HepG2 (cell line): ENCODE results near the gene AOX1. TPM values are rescaled to one million over a fixed set of nuclear protein-coding genes. Genes with fewer than 3 reads are reported as not detected.

ENCODE experiments used
- ATF1 ChIP-seq: IDR thresholded peaks from 2 replicates; pipeline ENCODE4 v1.6.1; 2016; ENCODE audit warnings: mild to moderate bottlenecking, control low read depth
- CHD4 ChIP-seq: fragments of 200-600 bp; sonication (generic); IDR thresholded peaks from 2 replicates; pipeline ENCODE4 v1.7.0; 2017; ENCODE audit warnings: mild to moderate bottlenecking, low read length, borderline replicate concordance
- FOSL1 ChIP-seq: sonication (generic); formaldehyde crosslinking; IDR thresholded peaks from 2 replicates; pipeline ENCODE4 v1.9.0; 2021; ENCODE audit warnings: missing genetic modification reagents, borderline replicate concordance
- GATA4 ChIP-seq: sonication (generic); IDR thresholded peaks from 2 replicates; pipeline ENCODE4 v1.6.1; 2016; ENCODE audit warnings: antibody characterized with exemption, low read depth, borderline replicate concordance
- KLF9 ChIP-seq: IDR thresholded peaks from 2 replicates; pipeline ENCODE4 v1.6.1; 2016; ENCODE audit warnings: low read depth
- NCOR1 ChIP-seq: fragments of 200-600 bp; sonication (generic); IDR thresholded peaks from 2 replicates; pipeline ENCODE4 v1.7.0; 2017; ENCODE audit warnings: antibody characterized with exemption, low read length, borderline replicate concordance
- NFATC3 ChIP-seq: sonication (generic); formaldehyde crosslinking; IDR thresholded peaks from 2 replicates; pipeline ENCODE4 v1.5.1; 2020; ENCODE audit warnings: mild to moderate bottlenecking, missing genetic modification reagents
- PRMT3 ChIP-seq: sonication (generic); formaldehyde crosslinking; IDR thresholded peaks from 2 replicates; pipeline ENCODE4 v1.8.1; 2022; ENCODE audit warnings: low read depth, mild to moderate bottlenecking, moderate library complexity, missing genetic modification reagents, borderline replicate concordance
- PRPF4 ChIP-seq: fragments of 200-400 bp; formaldehyde crosslinking; IDR thresholded peaks from 2 replicates; pipeline ENCODE4 v1.6.1; 2016; ENCODE audit warnings: low read length, low read depth; ENCODE audit not compliant: poor library complexity, severe bottlenecking
- REL ChIP-seq: sonication (generic); formaldehyde crosslinking; conservative IDR thresholded peaks from 2 replicates; pipeline ENCODE4 v1.8.0; 2022; ENCODE audit warnings: mild to moderate bottlenecking, missing genetic modification reagents, moderate library complexity
- RFXANK ChIP-seq: IDR thresholded peaks from 2 replicates; pipeline ENCODE4 v1.6.1; 2016
- RORA ChIP-seq: sonication (generic); formaldehyde crosslinking; IDR thresholded peaks from 2 replicates; pipeline ENCODE4 v1.5.0; 2020; ENCODE audit warnings: mild to moderate bottlenecking, missing genetic modification reagents, moderate library complexity
- SAP130 ChIP-seq: IDR thresholded peaks from 2 replicates; pipeline ENCODE4 v1.6.1; 2016; ENCODE audit warnings: low read depth
- SNRNP70 ChIP-seq: fragments of 200-400 bp; formaldehyde crosslinking; IDR thresholded peaks from 2 replicates; pipeline ENCODE4 v1.6.1; 2017; ENCODE audit warnings: mild to moderate bottlenecking, low read depth, low read length, moderate library complexity
- SRF ChIP-seq: IDR thresholded peaks from 2 replicates; pipeline ENCODE4 v1.6.1; 2011; ENCODE audit warnings: mild to moderate bottlenecking, low read depth, low read length, moderate library complexity
- TCF12 ChIP-seq, 2 experiments: fragments of 450-650 bp in 1 of 2; sonication (generic) in 1 of 2; formaldehyde crosslinking in 1 of 2; IDR thresholded peaks; 2 replicates each; pipeline versions ENCODE4 v1.6.1 to v1.8.0; 2017 to 2022; ENCODE audit warnings: antibody characterized with exemption in 1 of 2, mild to moderate bottlenecking in 1 of 2, missing genetic modification reagents in 1 of 2, moderate library complexity in 1 of 2
- TEAD3 ChIP-seq: optimal IDR thresholded peaks from 2 replicates; pipeline ENCODE3; 2016; ENCODE audit warnings: borderline replicate concordance
- TRIM22 ChIP-seq: fragments of 450-650 bp; IDR thresholded peaks from 2 replicates; pipeline ENCODE4 v1.6.1; 2017
- YY1 ChIP-seq: IDR thresholded peaks from 2 replicates; pipeline ENCODE4 v1.6.1; 2011; ENCODE audit warnings: low read length, low read depth, moderate library complexity, mild to moderate bottlenecking; ENCODE audit not compliant: insufficient read depth, insufficient replicate concordance
- ZNF382 ChIP-seq: sonication (generic); formaldehyde crosslinking; IDR thresholded peaks from 2 replicates; pipeline ENCODE4 v1.5.0; 2020; ENCODE audit warnings: missing genetic modification reagents, mild to moderate bottlenecking, borderline replicate concordance
- ZNF446 ChIP-seq: sonication (generic); formaldehyde crosslinking; IDR thresholded peaks from 2 replicates; pipeline ENCODE4 v1.5.0; 2020; ENCODE audit warnings: mild to moderate bottlenecking, missing genetic modification reagents
- ZNF468 ChIP-seq: sonication (generic); formaldehyde crosslinking; IDR thresholded peaks from 2 replicates; pipeline ENCODE4 v1.8.0; 2022; ENCODE audit warnings: mild to moderate bottlenecking, moderate library complexity, missing genetic modification reagents
- ZNF614 ChIP-seq: IDR thresholded peaks from 2 replicates; pipeline ENCODE4 v1.6.1; 2018; ENCODE audit warnings: missing biosample characterization, missing genetic modification reagents, inconsistent platforms, borderline replicate concordance
- ZNF629 ChIP-seq: sonication (generic); formaldehyde crosslinking; conservative IDR thresholded peaks from 2 replicates; pipeline ENCODE4 v1.5.0; 2020; ENCODE audit warnings: missing genetic modification reagents
- polyA plus RNA-seq, 8 experiments: library from polyadenylated mRNA; depleted of rRNA in 3 of 8; stranded (reverse) in 7 of 8; unstranded in 1 of 8; fragments of >200 nt; fragmentation: Illumina TruSeq in 4 of 8; extraction: Trizol in 4 of 8; gene quantifications; 2 replicates each; pipeline versions ENCODE4 v1.2.1 to v1.2.3, GENCODE V29; 2011 to 2016; ENCODE audit warnings: low read depth in 4 of 8, missing spikeins in 1 of 8, mixed read lengths in 1 of 8; ENCODE audit not compliant: insufficient read depth in 1 of 8
- total RNA-seq, 5 experiments: library from RNA; depleted of rRNA; stranded (reverse); fragments of >200 nt; fragmentation: Illumina TruSeq; extraction: Trizol; gene quantifications; 2 replicates each; pipeline ENCODE4 v1.2.3, GENCODE V29; 2016; ENCODE audit warnings: low read depth in 1 of 5

Gene AOX1
- total and polyA plus RNA-seq, 2 of the 13 experiments (the other 11 are each of a cell fraction or from before 2014, with no cell fraction given): 9.2 to 18.0 TPM

- TF ChIP-seq ZNF629: no peak
- no peak for TF ChIP-seq RORA (CRISPR knock-in tag)
- no peak for TF ChIP-seq PRMT3
- TF ChIP-seq ZNF468 (CRISPR knock-in tag): no peak
- TF ChIP-seq TRIM22: no peak
- no peak for TF ChIP-seq RFXANK (CRISPR knock-in tag)
- TF ChIP-seq NCOR1: peak; percentile 84
- no peak for TF ChIP-seq NFATC3 (CRISPR knock-in tag)
- no peak for TF ChIP-seq ZNF446 (CRISPR knock-in tag)
- TF ChIP-seq PRPF4: no peak
- TF ChIP-seq YY1: no peak
- no peak for TF ChIP-seq REL (CRISPR knock-in tag)
- 0 out of 2 replicates have a peak, but pooled peaks have one; percentile 50 for TF ChIP-seq ZNF614 (CRISPR knock-in tag)
- no peak for TF ChIP-seq SRF
- no peak for TF ChIP-seq FOSL1 (CRISPR knock-in tag)
- TF ChIP-seq ZNF382 (CRISPR knock-in tag): no peak
- TF ChIP-seq KLF9 (CRISPR knock-in tag): no peak
- no peak for TF ChIP-seq CHD4
- no peak for TF ChIP-seq SNRNP70
- TF ChIP-seq TCF12 (IDR thresholded peaks at IDR 0.05): no peak
- no peak for TF ChIP-seq TCF12 (CRISPR knock-in tag; IDR thresholded peaks at IDR 0.05)
- peak; percentile 27; the same call in 1 of the 2 replicates for TF ChIP-seq SAP130
- TF ChIP-seq TEAD3 (CRISPR knock-in tag): peak; percentile 64
- no peak for TF ChIP-seq ATF1 (CRISPR knock-in tag)
- no peak for TF ChIP-seq GATA4
These were observed 18.2 kb downstream of the AOX1 start (continued) for GRCh38 chr2:200603972-200604371.
